ENCODE results near the gene FBXO31.

FBXO31 gene

GRCh38 chr16:87411375-87412271 lies 28.0 kb upstream of the FBXO31 start:
- no peak overlapping the region for H3K4me3 ChIP-seq (ENCODE audit: low read depth, low read length)
- TF ChIP-seq CTCF (IDR thresholded peaks at IDR 0.05; ENCODE audit: borderline replicate concordance, insufficient read depth, low read depth, low read length): no peak

DNA sequence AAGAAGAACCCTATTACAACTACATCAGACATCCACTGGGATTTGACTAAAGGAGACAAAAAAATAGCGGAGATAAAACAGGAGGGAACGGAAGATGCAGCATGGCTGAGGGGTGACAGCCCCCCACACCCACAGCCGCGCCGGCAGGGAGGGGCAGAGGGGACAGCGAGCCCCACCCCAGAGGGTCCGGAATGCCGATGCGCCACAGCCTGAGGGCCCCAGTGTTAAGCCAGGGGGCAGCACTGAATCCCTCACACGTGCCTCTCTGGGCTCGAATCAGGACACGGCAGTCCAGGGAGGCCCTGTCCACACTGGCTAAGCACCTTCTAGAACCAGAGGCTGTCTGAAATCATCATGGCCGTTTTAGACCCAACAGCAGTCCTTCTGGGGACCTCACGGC lies 27.4 kb upstream of the FBXO31 start:
- H3K4me3 ChIP-seq (ENCODE audit: low read depth, low read length): no peak overlapping the region
- TF ChIP-seq CTCF (IDR thresholded peaks at IDR 0.05; ENCODE audit: borderline replicate concordance, insufficient read depth, low read depth, low read length): no peak

DNA sequence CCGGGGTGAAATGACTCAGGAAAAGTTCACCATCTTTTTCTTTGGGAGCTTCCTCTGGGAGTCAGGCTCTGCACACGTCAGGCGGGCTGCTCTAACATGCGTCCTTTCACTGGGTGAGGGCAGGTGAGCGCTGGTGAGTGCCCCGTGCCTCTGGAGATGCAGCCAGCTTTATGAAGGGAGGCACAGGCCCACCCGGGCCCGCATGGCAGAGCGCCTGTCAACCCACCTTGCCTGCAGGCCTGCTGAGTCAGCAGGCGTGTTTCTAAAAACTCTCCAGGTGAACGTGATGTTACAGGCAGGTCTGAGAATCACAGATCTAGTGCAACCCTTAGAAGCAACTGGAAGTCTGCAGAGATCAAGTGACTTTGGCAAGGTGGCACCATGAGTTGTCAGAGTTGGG lies 27.0 kb upstream of the FBXO31 start:
- TF ChIP-seq CTCF (IDR thresholded peaks at IDR 0.05; ENCODE audit: borderline replicate concordance, insufficient read depth, low read depth, low read length): no peak

GRCh38 chr16:87409781-87410180 lies 26.2 kb upstream of the FBXO31 start:
- TF ChIP-seq CTCF (IDR thresholded peaks at IDR 0.05; ENCODE audit: borderline replicate concordance, insufficient read depth, low read depth, low read length): no peak
- no peak overlapping the region for H3K4me3 ChIP-seq (ENCODE audit: low read depth, low read length)

More for the DNA sequence above, 27.0 kb upstream of the FBXO31 start:
- no peak overlapping the region for H3K4me3 ChIP-seq (ENCODE audit: low read depth, low read length)

DNA sequence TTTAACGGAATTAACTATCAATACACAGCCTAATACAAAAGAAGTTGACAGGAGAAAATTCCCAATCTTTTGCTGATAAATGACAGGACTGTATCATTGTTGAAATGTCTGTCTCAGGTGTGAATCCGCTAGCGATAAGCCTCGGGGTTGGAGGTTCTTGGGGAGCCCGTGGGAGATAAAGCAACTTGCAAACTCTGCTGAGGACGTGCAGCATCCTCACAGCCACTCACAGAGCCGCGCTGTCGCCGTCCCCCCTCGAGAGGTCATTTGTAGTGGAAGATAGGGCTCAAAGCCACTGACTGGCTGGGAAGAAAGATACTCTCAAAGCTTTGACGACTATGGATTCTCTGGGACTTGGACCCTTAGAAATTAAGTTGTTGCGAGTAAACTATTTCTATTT lies 25.6 kb upstream of the FBXO31 start:
- TF ChIP-seq CTCF (IDR thresholded peaks at IDR 0.05; ENCODE audit: borderline replicate concordance, insufficient read depth, low read depth, low read length): no peak
- no peak overlapping the region for H3K4me3 ChIP-seq (ENCODE audit: low read depth, low read length)

GRCh38 chr16:87407511-87408112 lies 24.0 kb upstream of the FBXO31 start:
- no peak overlapping the region for H3K4me3 ChIP-seq (ENCODE audit: low read depth, low read length)
- no peak for TF ChIP-seq CTCF (IDR thresholded peaks at IDR 0.05; ENCODE audit: borderline replicate concordance, insufficient read depth, low read depth, low read length)

Data from GM12875 (cell line).